ENCODE data around the gene ABHD12.

The ABHD12 gene

GRCh38 chr20:25304025-25304549, 86.5 kb downstream of the ABHD12 start:
- DNase-seq: no peak

GRCh38 chr20:25303292-25304024, 87.2 kb downstream of the ABHD12 start:
- DNase-seq: no peak

- DNase-seq: no peak
These were observed 88.0 kb downstream of the ABHD12 start for GRCh38 chr20:25302596-25302995.

GRCh38 chr20:25301357-25301920, 89.2 kb downstream of the ABHD12 start:
- peak; percentile 46 for DNase-seq

GRCh38 chr20:25300496-25301170, 90.0 kb downstream of the ABHD12 start:
- DNase-seq: peak; percentile 77

- DNase-seq: peak; percentile 99
These were observed 90.8 kb downstream of the ABHD12 start for GRCh38 chr20:25299806-25300205.

- DNase-seq: peak; percentile 90
These were observed 93.3 kb downstream of the ABHD12 start for GRCh38 chr20:25297141-25297905.

GRCh38 chr20:25296094-25297093, 94.2 kb downstream of the ABHD12 start:
- peak; percentile 88 for DNase-seq

- peak; percentile 78 for DNase-seq
These were observed 95.1 kb downstream of the ABHD12 start for GRCh38 chr20:25295386-25296093.

GRCh38 chr20:25294459-25295385, 95.9 kb downstream of the ABHD12 start:
- DNase-seq: peak; percentile 89

GRCh38 chr20:25293910-25294458, 96.7 kb downstream of the ABHD12 start:
- no peak for DNase-seq

- no peak for DNase-seq
These were observed 97.1 kb downstream of the ABHD12 start for GRCh38 chr20:25293507-25293906.

- DNase-seq: no peak
These were observed 98.3 kb downstream of the ABHD12 start for GRCh38 chr20:25292176-25292891.

GRCh38 chr20:25291432-25292133, 99.1 kb downstream of the ABHD12 start:
- no peak for DNase-seq

- no peak for DNase-seq
These were observed 99.8 kb downstream of the ABHD12 start for GRCh38 chr20:25290646-25291431.

- DNase-seq: no peak
These were observed 100.6 kb downstream of the ABHD12 start for GRCh38 chr20:25289886-25290597.

Data from RPMI8226 (cell line).